Stimulated activated CD4-positive, alpha-beta T cell treated with anti-CD3 and anti-CD28 coated beads, Interleukin-4, amount 100 ng/mL, for 48 hours (primary cell): ENCODE measurements around the gene GNLY.

ENCODE experiments used
- DNase-seq, 2 donors: peaks; one replicate each; pipeline ENCODE4 v3.0.0-alpha.2; 2020; ENCODE audit warnings: low read depth in 2 of 2

GNLY gene

DNA sequence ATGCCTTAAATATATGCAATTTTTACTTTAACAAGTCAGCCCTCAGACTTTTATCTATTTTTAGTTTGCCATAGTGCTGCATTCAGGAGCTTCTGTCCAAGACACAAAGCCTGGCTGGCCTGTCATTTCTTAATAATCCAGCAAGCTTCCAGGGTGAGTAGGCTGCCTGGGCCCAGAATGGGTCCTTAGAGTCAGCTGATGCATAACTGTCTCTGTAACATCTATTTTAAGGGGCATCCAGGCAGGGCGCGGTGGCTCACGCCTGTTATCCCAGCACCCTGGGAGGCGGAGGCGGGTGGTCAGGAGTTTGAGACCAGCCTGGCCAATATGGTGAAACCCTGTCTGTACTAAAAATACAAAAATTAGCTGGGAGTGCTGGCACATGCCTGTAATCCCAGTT is 11.8 kb upstream of the GNLY start:
- DNase-seq, result no peak

GRCh38 chr2:85684380-85684779 is 9.8 kb upstream of the GNLY start:
- no peak for DNase-seq

- DNase-seq, result no peak
These were observed 9.4 kb upstream of the GNLY start for GRCh38 chr2:85684806-85685205.

DNA sequence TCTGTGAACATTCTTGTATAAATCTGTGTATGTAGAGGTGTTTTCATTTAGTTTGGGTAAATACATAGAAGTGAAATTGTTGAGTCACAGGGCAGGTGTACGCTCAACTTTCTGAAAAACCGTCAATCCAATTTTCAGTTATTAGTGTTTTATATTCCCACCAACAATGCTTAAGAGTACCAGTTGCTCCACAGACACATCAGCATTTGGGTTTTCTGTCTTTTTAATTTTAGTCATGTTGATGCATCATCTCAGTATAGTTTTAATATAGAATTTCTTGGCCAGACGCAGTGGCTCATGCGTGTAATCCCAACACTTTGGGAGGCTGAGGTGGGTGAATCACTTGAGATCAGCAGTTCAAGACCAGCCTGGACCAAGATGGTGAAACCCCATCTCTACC is 3.2 kb upstream of the GNLY start:
- DNase-seq, result no peak

DNA sequence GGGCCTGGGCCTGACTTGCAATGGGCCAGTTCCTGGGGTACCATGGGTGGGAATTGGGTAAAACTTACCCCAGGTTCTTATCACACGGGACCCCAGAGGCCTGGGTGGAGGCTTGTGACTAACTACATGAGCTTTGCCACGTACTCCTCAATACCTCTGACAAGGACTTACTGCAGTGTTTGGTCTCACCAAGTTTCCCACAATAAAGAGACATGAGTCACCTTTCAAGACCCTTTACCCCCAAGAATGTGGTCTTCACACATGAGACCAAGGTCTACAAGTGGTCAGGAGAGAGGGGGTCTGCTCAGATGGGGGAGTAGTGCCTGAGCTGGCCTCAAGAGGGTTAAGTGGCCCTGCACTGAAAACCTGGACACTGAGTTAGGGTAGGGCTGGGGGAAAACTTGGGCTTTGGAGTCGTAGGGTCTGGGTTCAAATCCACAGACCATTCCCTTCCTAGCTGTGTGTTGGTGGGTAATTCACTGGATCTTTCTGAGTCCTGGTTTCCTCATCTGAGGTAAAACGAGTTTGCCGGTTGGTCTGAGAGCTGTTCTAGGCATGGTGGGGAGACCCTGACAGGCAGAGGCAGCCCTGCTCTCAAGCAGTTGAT is 2.0 kb upstream of the GNLY start:
- no peak for DNase-seq

DNA sequence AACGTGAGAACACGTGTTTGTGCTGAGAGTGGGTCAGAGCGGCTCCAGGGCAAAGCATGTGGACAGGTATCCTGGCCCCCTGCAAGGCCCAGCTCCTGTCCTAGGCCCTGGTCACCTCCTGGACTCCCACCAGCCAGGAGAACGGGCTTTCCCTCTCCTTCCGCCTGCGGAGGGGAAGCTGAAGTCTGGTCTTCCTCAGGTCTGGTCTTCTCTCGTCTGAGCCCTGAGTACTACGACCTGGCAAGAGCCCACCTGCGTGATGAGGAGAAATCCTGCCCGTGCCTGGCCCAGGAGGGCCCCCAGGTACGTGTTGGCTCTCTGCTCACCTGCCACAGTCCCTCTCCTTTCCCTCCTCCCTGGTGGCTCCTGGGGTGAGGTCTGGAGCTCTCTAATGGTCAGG is 963 bp downstream of the GNLY start:
- no peak for DNase-seq

DNA sequence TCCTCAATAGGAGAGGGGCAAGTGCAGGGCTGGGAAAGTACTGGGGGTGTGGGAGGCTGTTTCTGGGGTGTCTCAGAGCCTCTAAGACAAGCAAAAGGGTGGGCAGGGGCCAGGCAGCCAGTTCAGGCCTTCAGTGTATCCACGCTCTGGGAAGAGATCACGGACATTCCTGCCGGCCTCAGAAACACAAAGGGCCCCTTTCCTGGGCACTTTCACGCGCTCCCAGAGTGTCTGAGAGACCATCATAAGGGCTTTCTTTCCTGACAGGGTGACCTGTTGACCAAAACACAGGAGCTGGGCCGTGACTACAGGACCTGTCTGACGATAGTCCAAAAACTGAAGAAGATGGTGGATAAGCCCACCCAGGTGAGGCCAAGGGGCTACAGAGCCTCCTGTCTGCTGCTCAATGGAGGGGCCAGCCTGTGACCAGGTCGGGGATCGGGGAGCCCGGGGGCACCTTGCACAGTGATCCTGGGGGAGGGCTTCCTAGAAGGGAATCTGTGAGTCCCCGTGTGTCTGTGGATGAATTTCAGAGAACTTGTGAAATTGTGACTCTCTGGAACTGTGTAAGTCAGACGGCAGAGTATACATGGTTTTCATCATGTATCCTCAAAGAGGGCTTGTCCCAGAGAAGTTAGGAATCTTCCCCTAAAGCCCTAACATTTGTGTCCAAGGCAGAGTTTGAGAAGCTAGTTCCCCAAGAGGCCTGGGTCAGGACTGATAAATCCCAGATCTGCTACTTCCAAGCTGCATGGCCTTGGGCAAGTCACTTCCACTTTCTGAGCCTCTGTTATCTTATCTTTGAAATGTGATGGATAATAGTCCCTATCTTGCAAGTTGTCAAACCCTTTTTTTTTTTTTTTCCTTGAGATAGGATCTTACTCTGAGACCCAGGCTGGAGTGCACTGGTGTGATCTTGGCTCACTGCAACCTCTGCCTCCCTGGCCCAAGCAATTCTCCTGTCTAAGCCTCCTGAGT is 1.8 kb downstream of the GNLY start:
- DNase-seq, result no peak

- DNase-seq, result no peak
These were observed 2.9 kb downstream of the GNLY start for GRCh38 chr2:85697096-85697495.

GRCh38 chr2:85697716-85698115 is 3.6 kb downstream of the GNLY start:
- DNase-seq, result no peak

- no peak for DNase-seq
These were observed 4.2 kb downstream of the GNLY start for GRCh38 chr2:85698184-85698879.

- no peak for DNase-seq
These were observed 4.7 kb downstream of the GNLY start for GRCh38 chr2:85698880-85699254.

- DNase-seq, result no peak
These were observed 5.2 kb downstream of the GNLY start for GRCh38 chr2:85699325-85699724.

DNA sequence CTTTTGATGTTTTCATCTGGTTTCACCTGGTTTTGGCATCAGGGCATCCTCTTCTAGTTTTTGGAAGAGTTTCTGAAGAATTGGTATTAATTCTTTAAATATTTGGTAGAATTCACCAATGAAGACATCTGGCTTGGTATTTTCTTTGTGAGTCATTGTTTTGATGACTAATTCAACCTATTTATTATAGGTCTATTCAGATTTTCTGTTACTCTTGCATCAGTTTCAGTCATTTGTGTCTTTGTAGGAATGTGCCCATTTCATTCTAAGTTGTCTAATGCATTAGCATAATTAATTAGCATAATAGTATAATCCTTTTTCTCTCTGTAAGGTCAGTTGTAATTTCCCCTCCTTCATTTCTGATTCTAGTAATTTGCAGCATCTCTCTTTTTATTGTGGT is 8.0 kb downstream of the GNLY start:
- DNase-seq, result no peak

DNA sequence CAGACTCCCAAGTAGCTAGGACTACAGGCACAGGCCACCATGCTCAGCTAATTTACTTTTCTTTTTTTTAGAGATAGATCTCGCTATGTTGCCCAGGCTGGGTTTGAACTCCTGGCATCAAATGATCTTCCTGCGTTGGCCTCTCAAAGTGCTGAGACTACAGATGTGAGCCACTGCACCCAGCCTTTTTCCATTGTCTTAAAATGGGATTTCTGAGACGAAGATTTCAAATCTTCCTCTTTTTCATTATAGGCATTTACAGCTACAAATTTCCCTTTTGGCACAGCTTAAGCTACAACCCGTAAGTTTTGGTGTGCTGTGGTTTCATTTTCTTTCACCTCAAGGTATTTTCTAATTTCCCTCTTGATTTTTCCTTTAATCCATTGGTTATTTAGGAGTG is 8.6 kb downstream of the GNLY start:
- DNase-seq, result no peak

- DNase-seq, result no peak
These were observed 9.2 kb downstream of the GNLY start for GRCh38 chr2:85703329-85703728.

DNA sequence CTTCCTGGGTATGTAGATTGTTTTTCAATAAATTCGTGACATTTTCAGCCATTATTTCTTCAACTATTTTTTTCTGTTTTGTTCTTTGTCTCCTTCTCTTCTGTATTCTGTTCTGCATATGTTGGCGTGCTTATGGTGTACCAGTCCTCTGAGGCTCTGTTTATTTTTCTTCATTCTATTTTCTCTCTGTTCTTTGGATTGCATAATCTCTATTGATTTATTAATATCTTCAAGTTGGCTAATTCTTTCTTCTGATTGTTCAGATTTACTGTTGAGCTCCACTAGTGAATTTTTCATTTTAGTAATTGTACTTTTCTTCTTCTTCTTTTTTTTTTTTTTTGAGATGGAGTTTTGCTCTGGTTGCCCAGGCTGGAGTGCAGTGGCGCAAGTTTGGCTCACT is 9.9 kb downstream of the GNLY start:
- no peak for DNase-seq

- DNase-seq, result no peak
These were observed 10.9 kb downstream of the GNLY start for GRCh38 chr2:85704800-85705679.

DNA sequence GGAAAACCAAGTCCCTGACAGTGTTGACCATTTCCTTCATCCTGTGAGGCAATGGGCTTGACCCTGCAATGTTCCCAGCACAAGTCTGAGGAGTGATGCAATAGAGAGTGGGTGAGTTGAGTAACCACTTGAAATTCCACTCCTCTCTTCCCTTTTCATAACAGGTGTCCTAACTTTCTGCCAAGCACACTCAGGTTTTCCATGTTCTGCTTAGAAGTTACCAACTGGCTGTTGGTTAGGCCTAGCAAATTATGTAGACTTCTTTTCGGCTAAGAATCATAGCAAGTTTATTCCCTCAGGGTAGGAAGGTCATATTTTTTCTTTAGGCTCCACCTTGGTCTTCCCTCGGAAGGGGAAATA is 11.5 kb downstream of the GNLY start:
- no peak for DNase-seq

DNA sequence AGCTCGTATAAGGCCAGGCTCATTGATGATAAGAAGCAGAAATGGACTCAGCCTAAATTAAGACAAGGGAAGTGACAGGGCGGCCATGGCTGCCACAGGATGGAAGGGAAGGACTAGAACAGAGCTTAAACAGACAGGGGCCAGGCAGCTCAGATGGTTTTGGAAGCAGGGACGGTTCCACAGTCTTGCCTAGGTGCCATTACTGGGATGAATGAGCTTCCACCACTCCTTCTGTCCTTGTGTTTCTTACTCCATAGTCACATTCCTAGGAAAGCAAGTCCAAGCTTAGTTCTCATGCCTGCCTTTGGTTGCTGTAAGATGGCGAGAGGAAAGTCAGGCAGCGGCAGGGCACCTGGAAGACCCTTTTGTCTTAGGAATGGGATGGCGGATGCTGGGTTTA is 11.9 kb downstream of the GNLY start:
- DNase-seq, result no peak

DNA sequence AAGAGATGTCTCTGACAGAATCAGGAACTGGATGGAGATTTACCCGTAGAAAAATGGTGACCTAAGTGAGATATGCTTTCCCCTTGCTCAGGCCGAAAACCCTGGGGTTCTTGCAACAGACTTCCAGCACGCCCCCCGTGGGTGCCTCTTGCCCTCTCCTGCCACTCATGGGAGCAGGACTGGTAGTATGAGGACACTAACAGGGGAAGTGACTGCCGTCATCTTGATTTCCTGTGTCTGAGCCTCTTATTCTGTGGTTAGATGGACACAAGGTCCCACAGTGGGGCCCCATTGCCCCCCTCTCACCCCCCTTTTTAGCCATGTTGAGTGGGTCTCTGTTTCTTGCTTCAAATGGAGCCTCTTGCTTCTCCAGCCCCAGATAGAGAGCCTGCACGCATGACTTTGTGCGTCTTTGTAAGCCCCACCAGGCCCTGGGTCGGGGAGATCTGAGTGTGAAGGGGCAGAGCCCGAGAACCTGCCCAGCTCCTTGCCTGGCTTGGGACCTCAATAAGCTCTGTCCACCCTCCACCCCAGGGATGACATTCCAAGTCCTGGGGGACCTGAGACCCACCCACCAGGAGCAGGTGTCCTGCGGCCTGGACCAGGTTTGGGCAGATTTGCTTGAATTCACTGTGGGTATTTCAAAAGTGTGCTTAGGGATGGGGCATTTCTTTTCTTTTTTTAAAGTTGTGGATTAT is 12.6 kb downstream of the GNLY start:
- DNase-seq, result no peak

GRCh38 chr2:85707304-85707703 is 13.1 kb downstream of the GNLY start:
- DNase-seq, result peak; percentile 32 to 52
